WTC11 (cell line): ENCODE results near the gene ZNF80.

ENCODE experiments used
- HMGA2 ChIP-seq: fragments of 250-450 bp; sonication (Bioruptor Pico); IDR thresholded peaks from 2 replicates; pipeline ENCODE4 v1.4.0; 2021; ENCODE audit warnings: mild to moderate bottlenecking, moderate library complexity
- IRF2 ChIP-seq: sonication (generic); formaldehyde crosslinking; IDR thresholded peaks from 2 replicates; pipeline ENCODE4 v1.8.0; 2022; ENCODE audit warnings: low read depth, missing genetic modification reagents, borderline replicate concordance
- MYBL2 ChIP-seq: sonication (generic); formaldehyde crosslinking; IDR thresholded peaks from 2 replicates; pipeline ENCODE4 v1.8.1; 2023; ENCODE audit warnings: mild to moderate bottlenecking, moderate library complexity, missing genetic modification reagents
- NFE2L1 ChIP-seq: sonication (generic); formaldehyde crosslinking; IDR thresholded peaks from 2 replicates; pipeline ENCODE4 v1.8.1; 2023; ENCODE audit warnings: missing genetic modification reagents
- TEAD4 ChIP-seq: sonication (generic); formaldehyde crosslinking; IDR thresholded peaks from 2 replicates; pipeline ENCODE4 v1.8.0; 2022; ENCODE audit warnings: mild to moderate bottlenecking, missing genetic modification reagents
- TP53 ChIP-seq: sonication (generic); formaldehyde crosslinking; IDR thresholded peaks from 2 replicates; pipeline ENCODE4 v1.8.1; 2023; ENCODE audit warnings: mild to moderate bottlenecking, missing genetic modification reagents
- ZNF138 ChIP-seq: sonication (generic); formaldehyde crosslinking; conservative IDR thresholded peaks from 2 replicates; pipeline ENCODE4 v1.8.1; 2022; ENCODE audit warnings: mild to moderate bottlenecking, moderate library complexity, missing genetic modification reagents
- ZNF671 ChIP-seq: fragments of 250-450 bp; sonication (Bioruptor Pico); IDR thresholded peaks from 2 replicates; pipeline ENCODE4 v1.8.0; 2021; ENCODE audit warnings: mild to moderate bottlenecking
- TF ChIP-seq, protein P1 (sequence below): fragments of 200-600 bp; IDR thresholded peaks from 2 replicates; pipeline ENCODE4 v1.8.0; 2022; ENCODE audit warnings: antibody characterized with exemption
- TF ChIP-seq, protein P2 (sequence below): sonication (generic); formaldehyde crosslinking; IDR thresholded peaks from 2 replicates; pipeline ENCODE4 v1.8.0; 2022; ENCODE audit warnings: mild to moderate bottlenecking, missing genetic modification reagents
- TF ChIP-seq, protein P3 (sequence below): sonication (generic); formaldehyde crosslinking; IDR thresholded peaks from 2 replicates; pipeline ENCODE4 v1.8.1; 2023; ENCODE audit warnings: mild to moderate bottlenecking, missing genetic modification reagents
- TF ChIP-seq, protein P4 (sequence below): sonication (generic); formaldehyde crosslinking; IDR thresholded peaks from 2 replicates; pipeline ENCODE4 v1.8.0; 2022; ENCODE audit warnings: missing genetic modification reagents

DNA sequence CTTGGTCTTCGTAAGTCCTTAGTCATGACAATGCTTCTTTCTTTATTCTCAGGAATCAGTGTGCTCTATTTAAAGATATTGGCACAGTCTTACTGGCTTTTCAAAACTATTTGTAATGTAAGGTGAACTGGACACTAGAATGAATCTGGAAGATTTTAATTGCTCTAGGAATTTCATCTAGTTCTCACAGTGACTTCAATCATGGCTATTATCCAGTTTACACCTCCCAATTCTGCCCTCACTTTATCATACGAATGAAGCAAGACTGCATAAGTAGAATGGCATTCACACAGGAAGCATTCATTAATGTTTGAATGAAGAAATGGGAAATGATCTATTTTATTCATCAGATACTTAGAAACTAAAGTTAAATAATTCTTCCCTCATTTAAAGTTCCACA lies 31.8 kb downstream of the ZNF80 start:
- TF ChIP-seq, protein P1, sequence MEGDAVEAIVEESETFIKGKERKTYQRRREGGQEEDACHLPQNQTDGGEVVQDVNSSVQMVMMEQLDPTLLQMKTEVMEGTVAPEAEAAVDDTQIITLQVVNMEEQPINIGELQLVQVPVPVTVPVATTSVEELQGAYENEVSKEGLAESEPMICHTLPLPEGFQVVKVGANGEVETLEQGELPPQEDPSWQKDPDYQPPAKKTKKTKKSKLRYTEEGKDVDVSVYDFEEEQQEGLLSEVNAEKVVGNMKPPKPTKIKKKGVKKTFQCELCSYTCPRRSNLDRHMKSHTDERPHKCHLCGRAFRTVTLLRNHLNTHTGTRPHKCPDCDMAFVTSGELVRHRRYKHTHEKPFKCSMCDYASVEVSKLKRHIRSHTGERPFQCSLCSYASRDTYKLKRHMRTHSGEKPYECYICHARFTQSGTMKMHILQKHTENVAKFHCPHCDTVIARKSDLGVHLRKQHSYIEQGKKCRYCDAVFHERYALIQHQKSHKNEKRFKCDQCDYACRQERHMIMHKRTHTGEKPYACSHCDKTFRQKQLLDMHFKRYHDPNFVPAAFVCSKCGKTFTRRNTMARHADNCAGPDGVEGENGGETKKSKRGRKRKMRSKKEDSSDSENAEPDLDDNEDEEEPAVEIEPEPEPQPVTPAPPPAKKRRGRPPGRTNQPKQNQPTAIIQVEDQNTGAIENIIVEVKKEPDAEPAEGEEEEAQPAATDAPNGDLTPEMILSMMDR = no peak
- TF ChIP-seq IRF2 (CRISPR knock-in tag) = no peak
- TF ChIP-seq, protein P2, sequence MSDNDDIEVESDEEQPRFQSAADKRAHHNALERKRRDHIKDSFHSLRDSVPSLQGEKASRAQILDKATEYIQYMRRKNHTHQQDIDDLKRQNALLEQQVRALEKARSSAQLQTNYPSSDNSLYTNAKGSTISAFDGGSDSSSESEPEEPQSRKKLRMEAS (CRISPR knock-in tag) = no peak
- no peak for TF ChIP-seq HMGA2
- no peak for TF ChIP-seq ZNF138 (CRISPR knock-in tag)
- no peak for TF ChIP-seq ZNF671 (CRISPR knock-in tag)
- TF ChIP-seq, protein P3, sequence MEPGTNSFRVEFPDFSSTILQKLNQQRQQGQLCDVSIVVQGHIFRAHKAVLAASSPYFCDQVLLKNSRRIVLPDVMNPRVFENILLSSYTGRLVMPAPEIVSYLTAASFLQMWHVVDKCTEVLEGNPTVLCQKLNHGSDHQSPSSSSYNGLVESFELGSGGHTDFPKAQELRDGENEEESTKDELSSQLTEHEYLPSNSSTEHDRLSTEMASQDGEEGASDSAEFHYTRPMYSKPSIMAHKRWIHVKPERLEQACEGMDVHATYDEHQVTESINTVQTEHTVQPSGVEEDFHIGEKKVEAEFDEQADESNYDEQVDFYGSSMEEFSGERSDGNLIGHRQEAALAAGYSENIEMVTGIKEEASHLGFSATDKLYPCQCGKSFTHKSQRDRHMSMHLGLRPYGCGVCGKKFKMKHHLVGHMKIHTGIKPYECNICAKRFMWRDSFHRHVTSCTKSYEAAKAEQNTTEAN (CRISPR knock-in tag) = no peak
- TF ChIP-seq NFE2L1 (CRISPR knock-in tag) = no peak
- TF ChIP-seq, protein P4, sequence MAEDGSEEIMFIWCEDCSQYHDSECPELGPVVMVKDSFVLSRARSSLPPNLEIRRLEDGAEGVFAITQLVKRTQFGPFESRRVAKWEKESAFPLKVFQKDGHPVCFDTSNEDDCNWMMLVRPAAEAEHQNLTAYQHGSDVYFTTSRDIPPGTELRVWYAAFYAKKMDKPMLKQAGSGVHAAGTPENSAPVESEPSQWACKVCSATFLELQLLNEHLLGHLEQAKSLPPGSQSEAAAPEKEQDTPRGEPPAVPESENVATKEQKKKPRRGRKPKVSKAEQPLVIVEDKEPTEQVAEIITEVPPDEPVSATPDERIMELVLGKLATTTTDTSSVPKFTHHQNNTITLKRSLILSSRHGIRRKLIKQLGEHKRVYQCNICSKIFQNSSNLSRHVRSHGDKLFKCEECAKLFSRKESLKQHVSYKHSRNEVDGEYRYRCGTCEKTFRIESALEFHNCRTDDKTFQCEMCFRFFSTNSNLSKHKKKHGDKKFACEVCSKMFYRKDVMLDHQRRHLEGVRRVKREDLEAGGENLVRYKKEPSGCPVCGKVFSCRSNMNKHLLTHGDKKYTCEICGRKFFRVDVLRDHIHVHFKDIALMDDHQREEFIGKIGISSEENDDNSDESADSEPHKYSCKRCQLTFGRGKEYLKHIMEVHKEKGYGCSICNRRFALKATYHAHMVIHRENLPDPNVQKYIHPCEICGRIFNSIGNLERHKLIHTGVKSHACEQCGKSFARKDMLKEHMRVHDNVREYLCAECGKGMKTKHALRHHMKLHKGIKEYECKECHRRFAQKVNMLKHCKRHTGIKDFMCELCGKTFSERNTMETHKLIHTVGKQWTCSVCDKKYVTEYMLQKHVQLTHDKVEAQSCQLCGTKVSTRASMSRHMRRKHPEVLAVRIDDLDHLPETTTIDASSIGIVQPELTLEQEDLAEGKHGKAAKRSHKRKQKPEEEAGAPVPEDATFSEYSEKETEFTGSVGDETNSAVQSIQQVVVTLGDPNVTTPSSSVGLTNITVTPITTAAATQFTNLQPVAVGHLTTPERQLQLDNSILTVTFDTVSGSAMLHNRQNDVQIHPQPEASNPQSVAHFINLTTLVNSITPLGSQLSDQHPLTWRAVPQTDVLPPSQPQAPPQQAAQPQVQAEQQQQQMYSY = no peak
- no peak for TF ChIP-seq TEAD4 (CRISPR knock-in tag)
- TF ChIP-seq TP53 (CRISPR knock-in tag) = no peak
- TF ChIP-seq MYBL2 (CRISPR knock-in tag) = no peak
